A673 (cell line): ENCODE measurements around the gene SLC44A1.

ENCODE experiments used
- EZH2 ChIP-seq: fragments of 200-600 bp; sonication (generic); IDR thresholded peaks from 2 replicates; pipeline ENCODE4 v1.6.1; 2017; ENCODE audit warnings: borderline replicate concordance, low read depth, mild to moderate bottlenecking, mixed read lengths, antibody characterized with exemption, low read length; ENCODE audit not compliant: poor library complexity, severe bottlenecking
- TF ChIP-seq, protein P1 (sequence below): fragments of 300-800, 200-600 bp; sonication (generic); conservative IDR thresholded peaks from 2 replicates; pipeline ENCODE4 v1.5.1; 2017; ENCODE audit warnings: low read depth, mild to moderate bottlenecking, antibody characterized with exemption, low read length, moderate library complexity, mixed read lengths

DNA sequence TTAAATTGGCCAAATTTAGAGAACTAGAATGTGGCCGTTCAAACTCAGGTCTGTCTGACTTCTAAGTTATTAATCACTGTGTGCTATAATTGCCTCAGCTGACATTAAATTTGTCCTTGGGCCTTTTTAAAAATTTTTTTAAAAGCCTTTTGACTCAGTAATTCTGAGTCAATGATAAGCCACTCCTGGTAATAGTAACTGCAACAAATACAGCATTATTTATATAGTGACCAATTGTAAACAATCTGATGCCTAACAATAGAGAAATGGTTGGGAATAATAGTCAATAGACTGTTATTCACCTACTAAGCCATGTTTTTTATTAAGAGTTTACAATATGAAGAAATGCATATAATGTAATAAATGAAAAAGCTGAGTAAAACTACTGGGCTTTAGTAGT, 132.4 kb downstream of the SLC44A1 start:
- TF ChIP-seq, protein P1, sequence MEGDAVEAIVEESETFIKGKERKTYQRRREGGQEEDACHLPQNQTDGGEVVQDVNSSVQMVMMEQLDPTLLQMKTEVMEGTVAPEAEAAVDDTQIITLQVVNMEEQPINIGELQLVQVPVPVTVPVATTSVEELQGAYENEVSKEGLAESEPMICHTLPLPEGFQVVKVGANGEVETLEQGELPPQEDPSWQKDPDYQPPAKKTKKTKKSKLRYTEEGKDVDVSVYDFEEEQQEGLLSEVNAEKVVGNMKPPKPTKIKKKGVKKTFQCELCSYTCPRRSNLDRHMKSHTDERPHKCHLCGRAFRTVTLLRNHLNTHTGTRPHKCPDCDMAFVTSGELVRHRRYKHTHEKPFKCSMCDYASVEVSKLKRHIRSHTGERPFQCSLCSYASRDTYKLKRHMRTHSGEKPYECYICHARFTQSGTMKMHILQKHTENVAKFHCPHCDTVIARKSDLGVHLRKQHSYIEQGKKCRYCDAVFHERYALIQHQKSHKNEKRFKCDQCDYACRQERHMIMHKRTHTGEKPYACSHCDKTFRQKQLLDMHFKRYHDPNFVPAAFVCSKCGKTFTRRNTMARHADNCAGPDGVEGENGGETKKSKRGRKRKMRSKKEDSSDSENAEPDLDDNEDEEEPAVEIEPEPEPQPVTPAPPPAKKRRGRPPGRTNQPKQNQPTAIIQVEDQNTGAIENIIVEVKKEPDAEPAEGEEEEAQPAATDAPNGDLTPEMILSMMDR = no peak
- no peak for TF ChIP-seq EZH2
